Activated CD4-positive, CD25-positive, alpha-beta regulatory T cell treated with anti-CD3 and anti-CD28 coated beads, Interleukin-2, amount 50 U/mL, for 24 hours (primary cell): ENCODE results near the gene ADGRL1.

Experiments
- ATAC-seq, 2 donors: fragments of 150-1000 bp; cut with Tn5 transposase; one replicate each; pipeline ENCODE4 v1.10.0; 2021; ENCODE audit warnings: mild to moderate bottlenecking in 1 of 2, moderate library complexity in 1 of 2

The ADGRL1 gene

DNA sequence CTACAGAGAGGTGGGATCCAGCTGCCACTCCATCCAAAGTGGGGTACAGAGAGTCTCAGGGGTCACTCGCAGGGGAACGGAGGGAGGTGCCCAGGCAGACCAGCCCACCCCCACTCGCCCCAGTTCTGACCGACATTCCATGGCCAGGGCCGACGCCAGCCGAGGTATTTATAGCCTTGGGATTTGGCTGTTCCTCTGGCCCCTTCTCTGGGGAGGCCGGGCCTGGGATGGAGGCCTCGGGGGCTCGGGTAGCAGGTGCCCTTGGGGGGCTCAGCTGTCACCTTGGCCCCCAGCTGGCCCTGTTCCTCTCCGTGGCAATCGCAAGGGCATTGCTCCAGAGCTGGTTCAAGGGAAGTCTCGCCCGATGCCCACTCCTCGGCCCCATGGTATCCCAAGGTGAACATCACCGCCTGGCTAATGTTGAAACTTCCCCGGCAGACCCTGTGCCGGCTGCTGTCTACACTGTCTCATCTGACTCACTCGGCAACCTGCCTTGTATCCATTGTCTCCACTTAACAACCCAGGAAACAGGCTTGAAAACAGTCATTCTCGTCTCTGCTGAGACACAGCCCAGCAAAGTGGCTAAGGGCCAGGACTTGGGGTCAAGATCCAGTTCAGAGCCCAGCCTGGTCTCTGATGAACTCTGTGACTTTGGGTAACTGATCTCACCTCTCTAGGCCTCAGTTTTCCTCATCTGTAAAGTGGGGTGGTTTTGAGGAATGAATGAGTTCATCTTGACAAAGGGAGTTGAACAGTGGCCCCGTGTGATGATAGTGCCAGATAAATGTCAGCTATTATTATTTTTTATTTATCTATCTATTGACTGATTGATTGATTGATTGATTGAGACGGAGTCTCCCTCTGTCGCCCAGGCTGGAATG is 98.1 kb downstream of the ADGRL1 start:
- no peak for ATAC-seq

- ATAC-seq: no peak
Observed at GRCh38 chr19:14106840-14107239, 99.1 kb downstream of the ADGRL1 start.

DNA sequence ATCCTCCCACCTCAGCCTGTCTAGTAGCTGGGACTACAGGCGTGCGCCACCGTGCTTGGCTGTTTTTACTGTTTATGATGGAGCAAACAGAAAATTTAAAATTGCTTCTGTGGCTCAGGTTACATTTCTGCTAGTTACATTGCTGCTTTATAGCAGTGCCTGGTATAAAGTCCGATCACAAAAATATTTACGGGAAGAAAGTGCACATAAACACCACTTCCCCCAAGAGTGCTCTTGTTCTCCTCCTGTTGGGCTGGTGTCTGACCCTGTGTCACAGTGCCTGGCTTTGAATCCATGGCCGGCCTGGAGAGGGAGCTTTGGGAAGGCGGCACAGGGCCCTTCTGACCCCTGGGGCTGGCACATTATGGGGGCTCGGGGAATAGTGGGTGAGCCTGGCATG is 100.3 kb downstream of the ADGRL1 start:
- ATAC-seq: no peak

DNA sequence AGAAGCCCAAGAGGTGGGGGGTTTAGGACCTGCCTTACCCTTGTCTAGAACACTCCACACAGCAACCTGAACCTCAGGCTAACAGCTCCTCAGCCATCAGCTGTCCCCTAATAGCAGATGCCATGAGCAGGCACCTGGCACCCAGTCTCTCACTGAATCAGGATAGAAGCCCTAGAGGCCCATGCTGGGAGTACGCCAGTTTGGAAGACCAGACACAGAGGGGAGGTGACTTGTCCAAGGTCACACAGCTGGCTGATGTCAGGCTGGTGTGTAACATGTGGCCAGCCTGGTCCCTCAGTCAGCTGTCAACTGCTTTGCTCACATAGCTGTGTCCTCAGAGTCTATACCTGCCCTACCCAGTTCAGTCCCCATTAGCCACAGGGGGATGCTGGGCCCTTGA is 102.7 kb downstream of the ADGRL1 start:
- ATAC-seq: no peak

DNA sequence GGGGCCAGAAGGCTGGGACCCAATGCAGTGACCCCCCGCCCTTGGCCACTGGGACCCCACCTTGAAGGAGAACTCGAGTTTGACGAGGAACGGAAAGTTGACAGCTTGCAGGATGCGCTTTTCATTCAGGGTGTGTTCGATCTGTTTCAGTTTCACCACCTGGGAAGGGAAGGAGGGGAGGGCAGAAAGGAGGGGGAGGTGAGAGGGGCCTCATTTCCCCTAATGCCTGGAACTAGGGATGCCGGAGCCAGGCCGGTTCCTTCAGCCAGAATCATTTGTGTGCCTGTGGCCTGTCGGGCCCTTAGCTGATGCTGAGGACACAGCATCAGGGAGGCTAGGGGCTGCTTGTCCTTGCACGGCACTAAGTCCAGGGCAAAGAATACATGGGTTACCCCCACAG is 103.2 kb downstream of the ADGRL1 start:
- ATAC-seq: no peak

- ATAC-seq: no peak
Observed at GRCh38 chr19:14102102-14102696, 103.8 kb downstream of the ADGRL1 start.

GRCh38 chr19:14101003-14101545 is 104.9 kb downstream of the ADGRL1 start:
- ATAC-seq: no peak
